ENCODE data around the gene A2ML1. TPM values are rescaled to one million over a fixed set of nuclear protein-coding genes. Genes with fewer than 3 reads are reported as not detected.
"Not testable (repeated sequence)": the region's sequence is repeated elsewhere in the genome, so short reads cannot be mapped to it uniquely, and the experiment has no call there.

The A2ML1 gene
- total RNA-seq = 44.0 TPM

GRCh38 chr12:8822298-8822697, at the start of gene A2ML1:
TSS of gene A2ML1 (plus strand) at chr12:8822621. CDS start at chr12:8822652, 31 bp downstream.
- DNase-seq = peak; percentile 34

DNA sequence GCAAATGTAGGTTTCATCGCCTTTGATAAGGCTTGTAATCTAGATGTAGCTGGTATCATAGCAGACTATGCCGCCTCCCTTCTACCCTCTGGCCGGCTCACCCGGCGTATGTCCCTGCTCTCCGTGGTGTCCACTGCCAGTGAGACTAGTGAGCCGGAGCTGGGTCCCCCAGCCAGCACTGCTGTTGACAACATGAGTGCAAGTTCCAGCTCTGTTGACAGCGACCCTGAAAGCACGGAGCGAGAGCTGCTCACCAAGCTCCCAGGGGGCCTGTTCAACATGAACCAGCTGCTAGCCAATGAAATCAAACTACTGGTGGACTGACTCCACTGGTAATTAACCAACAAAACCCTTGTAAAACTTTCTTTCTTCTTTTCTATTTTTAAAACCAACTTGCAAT, 49.0 kb upstream of the A2ML1 start:
- DNase-seq = no peak

- no peak for DNase-seq
These were observed 43.1 kb upstream of the A2ML1 start for GRCh38 chr12:8779281-8779680.

DNA sequence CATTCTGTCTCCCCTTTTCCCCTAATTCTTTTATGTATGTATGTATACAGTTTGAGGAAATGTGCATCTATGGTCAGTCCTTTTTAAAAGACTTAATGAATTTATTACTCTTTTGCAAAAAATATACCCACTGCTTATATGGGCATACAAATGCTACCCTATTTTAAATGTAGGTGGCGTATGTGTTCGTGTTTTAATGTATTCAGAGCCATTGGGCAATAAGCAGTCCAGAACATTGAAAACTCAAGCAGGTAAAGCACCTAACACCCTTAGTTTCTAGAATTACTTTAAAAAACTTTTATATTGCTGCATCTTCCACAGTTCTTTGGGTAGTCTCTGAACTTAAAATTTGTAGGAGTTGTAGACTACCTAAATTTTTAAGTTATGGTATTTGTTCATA, 42.6 kb upstream of the A2ML1 start:
- DNase-seq = no peak

DNA sequence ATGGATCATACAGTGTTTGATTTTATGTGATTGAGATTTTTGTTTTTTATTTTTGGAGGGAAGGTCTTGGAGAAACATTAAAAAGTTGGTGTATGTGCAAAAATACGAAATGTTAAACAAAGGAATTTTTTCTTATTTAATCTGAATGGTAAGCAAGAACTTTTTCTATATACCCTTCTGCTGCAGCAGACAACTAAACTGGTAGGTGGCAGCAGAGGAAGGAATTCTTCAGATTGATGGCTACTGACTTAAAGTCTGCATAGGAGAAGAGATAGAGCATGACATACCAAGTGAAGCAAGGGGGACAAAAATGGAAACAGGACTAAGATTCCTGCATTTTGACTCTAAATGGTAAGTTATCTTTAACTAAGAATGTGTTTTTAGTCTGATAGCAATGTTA, 42.0 kb upstream of the A2ML1 start:
- DNase-seq = peak; percentile 51

DNA sequence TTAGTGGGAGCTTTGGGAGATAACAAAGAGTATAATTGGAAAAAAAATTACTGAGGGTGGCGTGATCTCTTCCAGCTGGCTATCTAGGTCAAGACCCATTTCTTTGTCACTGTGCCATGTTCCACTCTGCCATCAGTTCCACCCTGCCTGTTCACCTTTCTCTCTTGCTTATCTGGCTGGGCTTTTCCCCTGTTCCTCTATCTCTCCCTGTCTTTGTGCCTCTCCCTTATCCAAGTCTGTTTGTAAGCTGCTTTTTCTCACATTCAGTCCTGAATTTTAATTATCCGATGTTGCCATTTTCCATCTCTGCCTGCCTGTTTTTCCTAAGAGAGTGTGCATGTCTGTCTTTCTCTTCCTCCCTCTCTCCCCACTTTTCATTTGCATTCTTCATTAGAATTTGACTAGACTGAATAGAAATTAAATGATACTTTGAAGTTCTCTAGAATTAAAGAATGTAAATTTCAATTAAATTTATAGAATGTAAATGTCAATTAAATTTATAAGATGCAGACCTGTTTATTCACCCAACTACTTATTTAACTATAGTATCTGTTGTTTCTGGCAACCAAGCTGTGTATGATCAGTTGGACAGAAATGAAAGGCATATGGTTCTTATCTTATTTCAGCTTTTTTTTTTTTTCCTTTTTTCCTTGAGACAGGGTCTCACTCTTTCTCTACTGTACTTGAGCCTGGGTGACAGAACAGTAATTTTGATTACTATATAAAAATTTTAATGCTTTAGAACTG, 40.9 kb upstream of the A2ML1 start:
- no peak for DNase-seq

- DNase-seq = no peak
These were observed 38.0 kb upstream of the A2ML1 start for GRCh38 chr12:8784290-8784888.

DNA sequence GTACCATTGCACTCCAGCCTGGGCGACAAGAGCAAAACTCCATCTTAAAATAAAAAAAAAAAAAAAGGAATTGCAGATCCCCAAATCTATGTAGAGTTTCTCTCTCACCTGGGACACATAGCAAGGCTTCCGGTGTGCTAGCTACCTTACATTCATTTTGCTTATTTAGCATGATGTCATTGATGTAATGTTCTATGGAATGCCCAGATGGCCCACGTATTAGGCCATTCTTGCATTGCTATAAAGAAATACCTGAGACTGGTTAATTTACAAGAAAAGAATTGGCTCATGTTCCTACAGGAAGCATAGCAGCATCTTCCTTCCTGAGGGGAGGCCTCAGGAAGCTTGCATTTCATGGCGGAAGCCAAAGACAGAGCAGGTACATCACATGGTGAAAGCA, 36.9 kb upstream of the A2ML1 start:
- DNase-seq = no peak

GRCh38 chr12:8787206-8787605, 35.2 kb upstream of the A2ML1 start:
- not testable (repeated sequence) for DNase-seq

DNA sequence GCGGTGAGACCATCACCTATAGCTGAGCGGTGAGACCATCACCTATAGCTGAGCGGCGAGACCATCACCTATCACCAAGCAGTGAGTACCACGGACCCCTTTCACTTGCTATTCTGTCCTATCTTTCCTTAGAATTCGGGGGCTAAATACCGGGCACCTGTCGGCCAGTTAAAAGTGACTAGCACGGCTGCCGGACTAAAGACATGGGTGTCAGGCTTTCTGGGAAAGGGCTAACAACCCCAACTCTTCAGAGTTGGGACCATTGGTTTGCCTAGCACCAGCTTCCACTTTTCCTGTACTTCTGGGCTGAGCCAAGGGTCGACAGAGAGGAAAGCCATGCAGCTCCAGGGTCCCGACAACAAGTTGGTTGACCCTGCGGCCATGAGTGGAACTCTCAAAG, 33.7 kb upstream of the A2ML1 start:
- DNase-seq = not testable (repeated sequence)

- DNase-seq = not testable (repeated sequence)
These were observed 32.9 kb upstream of the A2ML1 start for GRCh38 chr12:8789341-8790013.

DNA sequence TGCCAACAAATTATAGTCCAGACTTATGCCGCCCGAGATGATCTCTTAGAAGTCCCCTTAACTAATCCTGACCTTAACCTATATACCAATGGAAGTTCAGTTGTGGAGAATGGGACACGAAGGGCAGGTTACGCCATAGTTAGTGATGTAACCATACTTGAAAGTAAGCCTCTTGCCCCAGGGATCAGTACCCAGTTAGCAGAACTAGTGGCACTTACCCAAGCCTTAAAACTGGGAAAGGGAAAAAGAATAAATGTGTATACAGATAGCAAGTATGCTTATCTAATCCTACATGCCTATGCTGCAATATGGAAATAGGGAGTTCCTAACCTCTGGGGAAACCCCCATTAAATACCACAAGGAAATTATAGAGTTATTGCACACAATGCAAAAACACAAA, 29.2 kb upstream of the A2ML1 start:
- not testable (repeated sequence) for DNase-seq

DNA sequence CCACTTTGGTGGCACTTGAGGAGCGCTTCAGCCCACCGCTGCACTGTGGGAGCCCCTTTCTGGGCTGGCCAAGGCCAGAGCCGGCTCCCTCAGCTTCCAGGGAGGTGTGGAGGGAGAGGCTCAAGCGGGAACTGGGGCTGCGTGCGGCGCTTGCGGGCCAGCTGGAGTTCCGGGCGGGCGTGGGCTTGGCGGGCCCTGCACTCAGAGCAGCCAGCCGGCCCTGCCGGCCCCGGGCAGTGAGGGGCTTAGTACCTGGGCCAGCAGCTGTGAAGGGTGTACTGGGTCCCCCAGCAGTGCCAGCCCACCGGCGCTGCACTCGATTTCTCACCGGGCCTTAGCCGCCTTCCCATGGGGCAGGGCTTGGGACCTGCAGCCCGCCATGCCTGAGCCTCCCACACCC, 27.8 kb upstream of the A2ML1 start:
- not testable (repeated sequence) for DNase-seq

- DNase-seq = no peak
These were observed 25.4 kb upstream of the A2ML1 start for GRCh38 chr12:8796831-8797626.

DNA sequence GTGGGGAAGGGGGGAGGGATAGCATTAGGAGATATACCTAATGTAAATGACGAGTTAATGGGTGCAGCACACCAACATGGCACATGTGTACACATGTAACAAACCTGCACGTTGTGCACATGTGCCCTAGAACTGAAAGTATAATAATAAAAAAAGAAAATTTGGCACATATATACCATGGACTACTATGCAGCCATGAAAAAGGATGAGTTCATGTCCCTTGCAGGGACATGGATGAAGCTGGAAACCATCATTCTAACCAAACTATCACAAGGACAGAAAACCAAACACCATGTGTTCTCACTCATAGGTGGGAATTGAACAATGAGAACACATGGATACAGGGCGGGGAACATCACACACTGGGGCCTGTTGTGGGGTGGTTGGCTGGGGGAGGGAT, 21.2 kb upstream of the A2ML1 start:
- DNase-seq = not testable (repeated sequence)

DNA sequence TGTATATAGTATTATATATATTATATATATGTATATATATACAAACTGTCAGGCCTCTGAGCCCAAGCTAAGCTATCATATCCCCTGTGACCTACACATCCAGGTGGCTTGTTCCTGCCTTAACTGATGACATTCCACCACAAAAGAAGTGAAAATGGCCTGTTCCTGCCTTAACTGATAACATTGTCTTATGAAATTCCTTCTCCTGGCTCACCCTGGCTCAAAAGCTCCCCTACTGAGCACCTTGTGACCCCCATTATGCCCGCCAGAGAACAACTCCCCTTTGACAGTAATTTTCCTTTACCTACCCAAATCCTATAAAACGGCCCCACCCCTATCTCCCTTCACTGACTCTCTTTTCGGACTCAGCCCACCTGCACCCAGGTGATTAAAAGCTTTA, 17.6 kb upstream of the A2ML1 start:
- DNase-seq = not testable (repeated sequence)

GRCh38 chr12:8805487-8805886, 16.9 kb upstream of the A2ML1 start:
- not testable (repeated sequence) for DNase-seq

GRCh38 chr12:8807084-8807483, 15.3 kb upstream of the A2ML1 start:
- not testable (repeated sequence) for DNase-seq

GRCh38 chr12:8810112-8810511, 12.3 kb upstream of the A2ML1 start:
- not testable (repeated sequence) for DNase-seq

DNA sequence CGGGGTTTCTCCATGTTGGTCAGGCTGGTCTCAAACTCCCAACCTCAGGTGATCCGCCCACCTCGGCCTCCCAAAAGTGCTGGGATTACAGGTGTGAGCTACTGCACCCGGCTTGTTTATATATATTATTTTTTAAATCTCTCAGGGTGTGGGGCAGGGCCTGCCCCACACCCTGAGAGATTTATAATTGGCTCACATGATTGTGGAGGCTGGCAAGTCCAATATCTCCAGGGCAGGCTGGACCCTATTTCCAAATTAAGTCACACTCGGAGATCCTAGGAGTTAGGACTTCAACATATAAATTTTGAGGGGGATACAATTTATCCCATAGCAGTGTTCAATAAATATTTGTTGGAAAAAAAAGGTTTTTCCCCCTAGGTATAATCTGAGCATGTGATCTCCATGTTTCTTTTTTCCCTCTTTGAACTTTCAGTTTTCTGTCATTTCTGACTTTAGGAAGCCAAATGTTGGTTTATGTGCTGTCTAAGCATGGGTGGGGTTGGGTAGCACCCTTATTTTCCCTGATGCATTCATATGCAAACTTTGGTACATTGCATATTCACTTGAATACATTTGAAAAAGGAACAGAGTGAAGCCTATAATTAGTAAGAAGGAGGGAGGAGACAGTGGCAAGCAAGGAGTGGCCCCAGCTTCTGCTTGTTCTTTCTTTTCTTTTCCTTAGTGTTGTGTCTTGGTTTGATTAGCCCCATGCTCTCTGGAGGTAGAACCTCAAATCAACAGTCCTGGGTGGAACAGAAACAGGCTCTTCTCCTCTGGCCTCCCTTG, 8.7 kb upstream of the A2ML1 start:
- DNase-seq = no peak

DNA sequence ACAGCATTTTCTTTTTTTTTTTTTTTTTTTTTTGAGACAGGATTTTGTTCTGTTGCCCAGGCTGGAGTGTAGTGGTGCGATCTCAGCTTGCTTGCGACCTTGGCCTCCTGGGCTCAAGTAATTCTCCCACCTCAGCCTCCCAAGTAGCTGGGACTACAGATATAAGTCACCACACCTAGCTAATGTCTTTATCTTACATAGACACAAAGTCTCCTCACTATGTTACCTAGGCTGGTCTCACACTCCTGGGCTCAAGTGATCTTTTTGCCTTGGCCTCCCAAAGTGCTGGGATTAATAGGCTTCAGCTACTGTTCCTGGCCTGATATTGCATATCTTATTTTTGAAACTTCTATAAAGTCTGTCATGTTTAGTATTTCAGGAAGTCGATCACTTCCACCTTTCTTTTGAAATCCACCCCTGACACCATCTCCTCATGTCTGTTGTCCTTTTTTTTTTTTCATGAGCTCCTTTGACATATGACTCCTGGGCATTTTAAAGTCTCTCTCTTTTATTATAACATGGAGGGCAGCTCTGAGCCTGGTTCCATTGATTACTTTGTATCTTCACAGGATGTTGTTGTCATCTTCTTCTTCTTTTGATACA, 5.9 kb upstream of the A2ML1 start:
- DNase-seq = no peak
